CD4-positive, alpha-beta T cell (primary cell): Measurements from ENCODE around the gene KCTD11. TPM values are rescaled to one million over a fixed set of nuclear protein-coding genes. Genes with fewer than 3 reads are reported as not detected.

Source experiments
- ATAC-seq: fragments of 200-7000 bp; cut with Tn5 transposase; one replicate; pipeline ENCODE4 v1.10.0; 2022; ENCODE audit warnings: mild to moderate bottlenecking; ENCODE audit not compliant: poor library complexity
- CTCF ChIA-PET: fragments of 350-600 bp; sonication (Branson Sonifier 250); formaldehyde crosslinking; loops from one replicate; lab custom pipeline; 2021; ENCODE audit warnings: antibody characterized with exemption, inconsistent platforms; lab: Charles Lee
- POLR2A ChIA-PET: fragments of 350-600 bp; sonication (Branson Sonifier 250); formaldehyde crosslinking; loops from one replicate; lab custom pipeline; 2021; ENCODE audit warnings: antibody characterized with exemption, inconsistent platforms; lab: Charles Lee
- DNase-seq, 14 experiments: peaks; one replicate each; pipeline ENCODE4 v3.0.0-alpha.2; 2013 to 2020; ENCODE audit warnings: mixed read lengths in 2 of 14
- H3K27ac ChIP-seq, 2 donors: one replicate each; pipeline versions ENCODE4 v1.5.1 to v1.7.0; 2013; ENCODE audit warnings: low read length in 2 of 2, low read depth in 1 of 2, mild to moderate bottlenecking in 1 of 2
- H3K27me3 ChIP-seq, 2 experiments: 1 replicate in 1 of 2; 2 replicates in 1 of 2; pipeline versions ENCODE4 v1.6.1 to v1.7.0; 2013; ENCODE audit warnings: low read length in 2 of 2, control low read depth in 1 of 2, mild to moderate bottlenecking in 1 of 2, moderate library complexity in 1 of 2; ENCODE audit not compliant: insufficient read depth in 2 of 2, control insufficient read depth in 1 of 2
- H3K36me3 ChIP-seq: one replicate; pipeline ENCODE4 v1.6.1; 2013; ENCODE audit warnings: low read length, control low read depth; ENCODE audit not compliant: insufficient read depth
- H3K4me1 ChIP-seq: one replicate; pipeline ENCODE4 v1.6.1; 2013; ENCODE audit warnings: low read length, control low read depth; ENCODE audit not compliant: insufficient read depth
- H3K4me3 ChIP-seq: one replicate; pipeline ENCODE4 v1.5.1; 2013; ENCODE audit warnings: mild to moderate bottlenecking, low read length, moderate library complexity
- H3K9me3 ChIP-seq, 2 experiments: 1 replicate in 1 of 2; 2 replicates in 1 of 2; pipeline versions ENCODE4 v1.6.1 to v1.7.0; 2013; ENCODE audit warnings: low read length in 2 of 2, mild to moderate bottlenecking in 2 of 2, control low read depth in 1 of 2, moderate library complexity in 1 of 2; ENCODE audit not compliant: control insufficient read depth in 1 of 2, insufficient read depth in 1 of 2
- H3K27ac Mint-ChIP-seq: one replicate; pipeline ENCODE4 v1.8.0; 2020; ENCODE audit warnings: mixed read lengths
- H3K27me3 Mint-ChIP-seq: one replicate; pipeline ENCODE4 v1.8.0; 2021; ENCODE audit warnings: mixed read lengths
- H3K36me3 Mint-ChIP-seq: one replicate; pipeline ENCODE4 v1.8.0; 2021; ENCODE audit warnings: low read depth, mixed read lengths
- H3K4me1 Mint-ChIP-seq: one replicate; pipeline ENCODE4 v1.8.0; 2021; ENCODE audit warnings: low read depth, mixed read lengths
- H3K4me3 Mint-ChIP-seq: one replicate; pipeline ENCODE4 v1.8.0; 2020; ENCODE audit warnings: mild to moderate bottlenecking, mixed read lengths
- H3K9me3 Mint-ChIP-seq: one replicate; pipeline ENCODE4 v1.8.0; 2020; ENCODE audit warnings: mixed read lengths
- intact Hi-C, 2 experiments: fragments of 100-400 bp; cut with DNase I in 1 of 2; cut with micrococcal nuclease in 1 of 2; formaldehyde crosslinking; loops; one replicate each; pipeline versions ENCODE4 v1.15.1 to v1.9.0; 2023 to 2025; cut with DNase I, micrococcal nuclease
- total RNA-seq, 174 experiments: library from RNA in 2 of 174; stranded (reverse) in 2 of 174; gene quantifications; one replicate each; pipeline ENCODE4 v1.2.3 and lab custom pipeline; 2021 to 2026
- TF ChIP-seq, protein P1 (sequence below): fragments of 200-600 bp; IDR thresholded peaks from one replicate; pipeline ENCODE4 v1.8.0; 2022; ENCODE audit warnings: antibody characterized with exemption, mild to moderate bottlenecking

KCTD11 gene
- total RNA-seq, 2 experiments from 2014 or later, result 1.3 to 1.6 TPM

DNA sequence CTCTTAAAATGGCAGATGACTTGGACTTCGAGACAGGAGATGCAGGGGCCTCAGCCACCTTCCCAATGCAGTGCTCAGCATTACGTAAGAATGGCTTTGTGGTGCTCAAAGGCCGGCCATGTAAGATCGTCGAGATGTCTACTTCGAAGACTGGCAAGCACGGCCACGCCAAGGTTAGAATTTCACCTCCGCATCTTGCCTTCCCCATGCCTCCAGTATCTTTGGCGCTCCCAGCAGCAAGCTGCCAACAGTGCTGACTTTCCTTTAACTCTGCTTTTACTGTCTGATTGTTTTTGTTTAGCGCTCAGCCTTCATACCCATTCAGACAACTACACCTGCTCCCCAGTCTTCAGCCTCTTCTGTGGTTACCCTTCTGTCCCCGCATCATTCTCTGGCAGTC lies 42.3 kb upstream of the KCTD11 start:
- no peak for ATAC-seq

DNA sequence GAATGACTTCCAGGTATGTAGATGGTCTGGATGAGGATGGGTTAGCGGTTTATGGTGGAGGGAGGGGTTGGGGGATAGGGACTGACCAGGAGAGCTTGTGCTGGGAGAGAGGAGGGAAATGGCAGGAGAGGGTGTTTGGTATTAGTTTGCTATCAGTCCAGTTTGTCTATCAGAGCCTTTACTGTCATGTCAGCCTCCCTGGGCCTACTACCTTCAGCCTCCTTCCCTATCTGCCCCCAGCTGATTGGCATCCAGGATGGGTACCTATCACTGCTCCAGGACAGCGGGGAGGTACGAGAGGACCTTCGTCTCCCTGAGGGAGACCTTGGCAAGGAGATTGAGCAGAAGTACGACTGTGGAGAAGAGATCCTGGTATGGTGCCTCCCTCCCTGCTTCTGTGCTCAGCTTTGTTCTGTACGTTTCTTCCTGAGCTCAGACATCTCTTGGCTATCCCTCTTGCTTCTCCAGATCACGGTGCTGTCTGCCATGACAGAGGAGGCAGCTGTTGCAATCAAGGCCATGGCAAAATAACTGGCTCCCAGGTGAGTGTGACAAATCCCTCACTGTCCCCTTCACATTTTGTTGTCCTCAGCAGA lies 40.8 kb upstream of the KCTD11 start:
- H3K27me3 Mint-ChIP-seq, result no peaks in the 10 kb centered on the region
- peak overlapping the region; percentile 98 for H3K27ac Mint-ChIP-seq
- H3K27ac ChIP-seq, result peak overlapping the region in 1 of 2 donors; percentile 97
- H3K4me1 ChIP-seq, result peaks cover 73% of the 10 kb centered on the region
- DNase-seq (no peak), ATAC-seq (no peak)
- TF ChIP-seq, protein P1, sequence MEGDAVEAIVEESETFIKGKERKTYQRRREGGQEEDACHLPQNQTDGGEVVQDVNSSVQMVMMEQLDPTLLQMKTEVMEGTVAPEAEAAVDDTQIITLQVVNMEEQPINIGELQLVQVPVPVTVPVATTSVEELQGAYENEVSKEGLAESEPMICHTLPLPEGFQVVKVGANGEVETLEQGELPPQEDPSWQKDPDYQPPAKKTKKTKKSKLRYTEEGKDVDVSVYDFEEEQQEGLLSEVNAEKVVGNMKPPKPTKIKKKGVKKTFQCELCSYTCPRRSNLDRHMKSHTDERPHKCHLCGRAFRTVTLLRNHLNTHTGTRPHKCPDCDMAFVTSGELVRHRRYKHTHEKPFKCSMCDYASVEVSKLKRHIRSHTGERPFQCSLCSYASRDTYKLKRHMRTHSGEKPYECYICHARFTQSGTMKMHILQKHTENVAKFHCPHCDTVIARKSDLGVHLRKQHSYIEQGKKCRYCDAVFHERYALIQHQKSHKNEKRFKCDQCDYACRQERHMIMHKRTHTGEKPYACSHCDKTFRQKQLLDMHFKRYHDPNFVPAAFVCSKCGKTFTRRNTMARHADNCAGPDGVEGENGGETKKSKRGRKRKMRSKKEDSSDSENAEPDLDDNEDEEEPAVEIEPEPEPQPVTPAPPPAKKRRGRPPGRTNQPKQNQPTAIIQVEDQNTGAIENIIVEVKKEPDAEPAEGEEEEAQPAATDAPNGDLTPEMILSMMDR, result no peak
- H3K36me3 Mint-ChIP-seq, result peaks cover 85% of the 10 kb centered on the region
- H3K4me1 Mint-ChIP-seq, result peaks cover 78% of the 10 kb centered on the region
- CTCF ChIA-PET, result no interaction called here
- peaks cover 55% of the 10 kb centered on the region for H3K36me3 ChIP-seq
- H3K9me3 ChIP-seq, result no peaks in the 10 kb centered on the region
- POLR2A ChIA-PET, result interaction anchor here (1.2 to 5.4 kb wide), 3 partner anchors 15 to 25 kb away, joined by 3 to 52 read pairs (median 46); partner anchors contain the start of genes ACAP1 and NEURL4
- no peaks in the 10 kb centered on the region for H3K27me3 ChIP-seq
- H3K4me3 ChIP-seq, result no peak overlapping the region
- intact Hi-C loops, result no loop called here
- H3K9me3 Mint-ChIP-seq, result no peaks in the 10 kb centered on the region
- H3K4me3 Mint-ChIP-seq, result peak overlapping the region; percentile 92

More for the DNA sequence above, 42.3 kb upstream of the KCTD11 start:
- Mint-ChIP-seq H3K4me3 (peak overlapping the region; percentile 92), H3K4me1 (peaks cover 68% of the 10 kb centered on the region), H3K9me3 (no peaks in the 10 kb centered on the region), H3K36me3 (peaks cover 73% of the 10 kb centered on the region), H3K27me3 (no peaks in the 10 kb centered on the region), H3K27ac (peak overlapping the region; percentile 98)
- Histone ChIP-seq H3K9me3 (no peaks in the 10 kb centered on the region), H3K27ac (peak overlapping the region; percentile 97 to 99), H3K4me1 (peaks cover 64% of the 10 kb centered on the region), H3K27me3 (no peaks in the 10 kb centered on the region), H3K36me3 (peaks cover 55% of the 10 kb centered on the region), H3K4me3 (peak overlapping the region; percentile 76)
- CTCF ChIA-PET, result interaction anchor here (1.2 to 1.5 kb wide), 3 partner anchors 15 to 27 kb away, joined by 3 to 4 read pairs (median 3); partner anchors contain the start of genes ACAP1 and NEURL4
- intact Hi-C loops, result loop anchor here (5.0 kb wide), 4 partner anchors 57 to 173 kb away; partner anchors contain the start of genes CTDNEP1 (in 1 of the 2), ELP5 (in 1 of the 2), FGF11 (in 1 of the 2) and POLR2A (in 1 of the 2)
- POLR2A ChIA-PET, result interaction anchor here (0.6 to 4.1 kb wide), 13 partner anchors 21 to 913 kb away, joined by 3 to 52 read pairs (median 4); partner anchors contain the start of genes ACAP1, CTDNEP1, GABARAP and MPDU1
- TF ChIP-seq, protein P1, result no peak
- DNase-seq, result no peak

DNA sequence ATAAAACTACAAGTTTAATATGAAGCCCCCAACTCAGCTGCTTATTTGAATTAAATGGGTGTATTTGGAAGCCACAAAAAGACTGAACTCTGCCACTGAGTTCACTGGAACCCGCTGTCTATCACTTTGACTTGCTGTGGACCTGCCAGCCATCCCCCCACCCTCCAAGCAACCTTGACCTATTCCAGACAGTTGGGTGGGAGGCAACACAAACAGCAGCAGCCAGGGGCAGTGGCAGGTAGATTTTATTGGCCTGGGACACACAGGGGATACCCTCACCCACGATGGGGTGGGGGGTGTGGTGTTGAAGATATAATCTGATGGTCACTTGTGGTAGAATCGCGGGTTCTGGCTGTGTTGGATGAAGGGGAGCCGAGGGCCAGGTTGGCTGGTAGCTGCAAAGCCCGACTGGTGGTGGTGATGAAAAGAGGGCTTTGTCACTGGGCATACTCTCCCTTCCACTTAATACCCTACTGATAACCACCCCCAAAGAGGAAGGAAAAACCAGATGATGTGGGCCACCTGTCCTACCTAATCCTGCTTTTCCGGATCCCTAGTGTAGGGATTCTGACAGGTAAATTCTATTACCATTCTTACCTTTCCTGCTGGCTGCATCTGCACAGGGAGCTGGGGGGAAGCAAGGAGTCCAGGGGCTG lies 39.4 kb upstream of the KCTD11 start:
- ATAC-seq (no peak), DNase-seq (no peak)
- Mint-ChIP-seq H3K4me3 (peak overlapping the region; percentile 85), H3K9me3 (no peaks in the 10 kb centered on the region), H3K27me3 (no peaks in the 10 kb centered on the region), H3K4me1 (peaks cover 74% of the 10 kb centered on the region), H3K27ac (peak overlapping the region; percentile 95), H3K36me3 (peaks cover 83% of the 10 kb centered on the region)
- Histone ChIP-seq H3K27me3 (no peaks in the 10 kb centered on the region), H3K27ac (peak overlapping the region in 1 of 2 donors; percentile 23), H3K4me1 (peaks cover 69% of the 10 kb centered on the region), H3K9me3 (no peaks in the 10 kb centered on the region), H3K4me3 (no peak overlapping the region), H3K36me3 (peaks cover 63% of the 10 kb centered on the region)
- CTCF ChIA-PET, result interaction anchor here (0.5 to 1.6 kb wide), 4 partner anchors 8 to 47 kb away, joined by 3 to 4 read pairs (median 4); no protein-coding TSS in a partner anchor
- intact Hi-C loops, result no loop called here
- POLR2A ChIA-PET, result interaction anchor here (1.2 to 5.4 kb wide), 4 partner anchors 17 to 36 kb away, joined by 3 to 46 read pairs (median 24); partner anchors contain the start of genes ACAP1 and NEURL4
- TF ChIP-seq, protein P1, result no peak
